GM23248 (cell line): Measurements from ENCODE around the gene UBE3A. TPM values are rescaled to one million over a fixed set of nuclear protein-coding genes. Genes with fewer than 3 reads are reported as not detected.

Source experiments
- DNase-seq: peaks from one replicate; pipeline ENCODE4 v3.0.0-alpha.2; 2015
- H2AFZ ChIP-seq: fragments of 200-600 bp; sonication (generic); 2 replicates; pipeline ENCODE4 v1.6.1; 2016; ENCODE audit warnings: antibody characterized with exemption
- H3F3A ChIP-seq: fragments of 200-600 bp; sonication (generic); 2 replicates; pipeline ENCODE4 v1.6.1; 2016; ENCODE audit warnings: mild to moderate bottlenecking, antibody characterized with exemption, mixed run types; ENCODE audit not compliant: insufficient read depth
- H3K27ac ChIP-seq: fragments of 200-600 bp; sonication (generic); 2 replicates; pipeline ENCODE4 v1.5.1; 2016; ENCODE audit warnings: mild to moderate bottlenecking
- H3K27me3 ChIP-seq: fragments of 200-600 bp; sonication (generic); replicated peaks from 2 replicates; pipeline ENCODE4 v1.6.1; 2016; ENCODE audit warnings: mild to moderate bottlenecking; ENCODE audit not compliant: insufficient read depth
- H3K36me3 ChIP-seq: fragments of 200-600 bp; sonication (generic); 2 replicates; pipeline ENCODE4 v1.6.1; 2016; ENCODE audit warnings: low read depth, mild to moderate bottlenecking
- H3K4me1 ChIP-seq: fragments of 200-600 bp; sonication (generic); 2 replicates; pipeline ENCODE4 v1.6.1; 2016; ENCODE audit warnings: mild to moderate bottlenecking; ENCODE audit not compliant: insufficient read depth
- H3K4me2 ChIP-seq: fragments of 200-600 bp; sonication (generic); one replicate; pipeline ENCODE4 v1.6.1; 2016; ENCODE audit warnings: mild to moderate bottlenecking; ENCODE audit not compliant: unreplicated experiment
- H3K4me3 ChIP-seq: fragments of 200-600 bp; sonication (generic); 2 replicates; pipeline ENCODE4 v1.5.1; 2016; ENCODE audit warnings: mild to moderate bottlenecking
- H3K79me2 ChIP-seq: fragments of 200-600 bp; sonication (generic); 2 replicates; pipeline ENCODE4 v1.6.1; 2016; ENCODE audit warnings: mild to moderate bottlenecking; ENCODE audit not compliant: insufficient read depth
- H3K9ac ChIP-seq: fragments of 200-600 bp; sonication (generic); 2 replicates; pipeline ENCODE4 v1.6.1; 2016; ENCODE audit warnings: mild to moderate bottlenecking
- H3K9me2 ChIP-seq: fragments of 200-600 bp; sonication (generic); 2 replicates; pipeline ENCODE4 v1.6.1; 2016; ENCODE audit warnings: mixed run types, mild to moderate bottlenecking, moderate library complexity; ENCODE audit not compliant: insufficient read depth
- H3K9me3 ChIP-seq: fragments of 200-600 bp; sonication (generic); one replicate; pipeline ENCODE4 v1.6.1; 2017; ENCODE audit warnings: low read depth
- H4K20me1 ChIP-seq: fragments of 200-600 bp; sonication (generic); 2 replicates; pipeline ENCODE4 v1.6.0; 2016; ENCODE audit not compliant: insufficient read depth
- EZH2 ChIP-seq: fragments of 200-600 bp; sonication (generic); IDR thresholded peaks from 2 replicates; pipeline ENCODE4 v1.6.1; 2018; ENCODE audit warnings: antibody characterized with exemption, mild to moderate bottlenecking; ENCODE audit not compliant: insufficient read depth, poor library complexity, severe bottlenecking
- EZH2phosphoT487 ChIP-seq: fragments of 200-600 bp; sonication (generic); IDR thresholded peaks from 2 replicates; pipeline ENCODE4 v1.6.1; 2018; ENCODE audit warnings: antibody characterized with exemption, moderate library complexity, mild to moderate bottlenecking, low read depth; ENCODE audit not compliant: insufficient read depth
- WGBS, 2 experiments: methylation state at CpG; one replicate each; pipeline ENCODE4 v1.1.6; 2015 to 2017; ENCODE audit warnings: low lambda C conversion rate in 2 of 2, low coverage in 1 of 2; ENCODE audit errors: missing lambda C conversion rate in 2 of 2; 5-methylcytosine and 5-hydroxymethylcytosine counted together
- in situ Hi-C: fragments of 300-500 bp; cut with MboI; formaldehyde crosslinking; loops from 2 replicates; pipeline ENCODE4 v1.15.0; 2020
- polyA plus RNA-seq: library from polyadenylated mRNA; unstranded; fragments of >200 nt; fragmentation: Nextera tagmentation; extraction: Ambion mirVana; gene quantifications from 2 replicates; pipeline ENCODE4 v1.2.1, GENCODE V29; 2016
- total RNA-seq: library from RNA; depleted of rRNA; stranded (reverse); fragments of >200 nt; shearing (Covaris generic); gene quantifications from 2 replicates; pipeline ENCODE4 v1.2.3, GENCODE V29; 2014

The UBE3A gene
- total and polyA plus RNA-seq, 2 experiments from 2014 or later = 55.4 to 68.0 TPM

GRCh38 chr15:25437777-25438600 lies 835 bp downstream of the UBE3A start:
- TF ChIP-seq EZH2 (no peak), EZH2phosphoT487 (no peak)
- in situ Hi-C loops = loop anchor here (10.0 kb wide), 1 partner anchor 103 kb away; no protein-coding TSS in a partner anchor
- 1% methylated on average over 17 to 27 of the region's 67 CpGs for WGBS, 2 experiments
- H3K4me1 ChIP-seq = peaks cover 30% of the 10 kb centered on the region
- H3K4me3 ChIP-seq = peak overlapping the region; percentile 96
- H3K9ac ChIP-seq = peak overlapping the region; percentile 99
- H3K27ac ChIP-seq = peak overlapping the region; percentile 93
- peak; percentile 85 for DNase-seq
- H3K9me3 ChIP-seq = no peaks in the 10 kb centered on the region
- H3K79me2 ChIP-seq = peaks cover 61% of the 10 kb centered on the region
- H2AFZ ChIP-seq = peak overlapping the region; percentile 89
- no peaks in the 10 kb centered on the region for H3K27me3 ChIP-seq
- peak overlapping the region; percentile 85 for H3K4me2 ChIP-seq
- H3K36me3 ChIP-seq = no peaks in the 10 kb centered on the region
- no peaks in the 10 kb centered on the region for H3F3A ChIP-seq
- no peaks in the 10 kb centered on the region for H3K9me2 ChIP-seq
- H4K20me1 ChIP-seq = peaks cover 22% of the 10 kb centered on the region; the same call in 1 of the 2 replicates

GRCh38 chr15:25436707-25437106 lies 2.1 kb downstream of the UBE3A start:
- Histone ChIP-seq H3K4me1 (peaks cover 30% of the 10 kb centered on the region), H3K9me2 (no peaks in the 10 kb centered on the region), H3F3A (peaks cover 10% of the 10 kb centered on the region), H4K20me1 (peaks cover 30% of the 10 kb centered on the region; the same call in 1 of the 2 replicates), H3K9ac (peak overlapping the region; percentile 99), H2AFZ (no peak overlapping the region), H3K4me3 (peak overlapping the region; percentile 96), H3K27ac (no peak overlapping the region), H3K9me3 (no peaks in the 10 kb centered on the region), H3K27me3 (no peaks in the 10 kb centered on the region), H3K79me2 (peaks cover 74% of the 10 kb centered on the region), H3K4me2 (peak overlapping the region; percentile 85), H3K36me3 (no peaks in the 10 kb centered on the region)
- TF ChIP-seq EZH2phosphoT487 (no peak), EZH2 (no peak)
- DNase-seq = no peak
- in situ Hi-C loops = loop anchor here (10.0 kb wide), 1 partner anchor 102 kb away; no protein-coding TSS in a partner anchor

- peaks cover 11% of the 10 kb centered on the region for H3F3A ChIP-seq
- no peaks in the 10 kb centered on the region for H3K27me3 ChIP-seq
- no peak overlapping the region for H3K27ac ChIP-seq
- H4K20me1 ChIP-seq = peaks cover 34% of the 10 kb centered on the region; the same call in 1 of the 2 replicates
- H3K9me3 ChIP-seq = no peaks in the 10 kb centered on the region
- TF ChIP-seq EZH2phosphoT487 = no peak
- no peak for TF ChIP-seq EZH2
- peak overlapping the region; percentile 99; the same call in 1 of the 2 replicates for H3K9ac ChIP-seq
- in situ Hi-C loops = loop anchor here (10.0 kb wide), 1 partner anchor 101 kb away; no protein-coding TSS in a partner anchor
- no peaks in the 10 kb centered on the region for H3K36me3 ChIP-seq
- H3K9me2 ChIP-seq = no peaks in the 10 kb centered on the region
- WGBS, 2 experiments = 78 to 80% methylated on average over 5 of the region's 5 CpGs
- H3K79me2 ChIP-seq = peaks cover 85% of the 10 kb centered on the region
- H3K4me2 ChIP-seq = no peak overlapping the region
- peaks cover 30% of the 10 kb centered on the region for H3K4me1 ChIP-seq
- DNase-seq = peak; percentile 16
- peak overlapping the region; percentile 96 for H3K4me3 ChIP-seq
- H2AFZ ChIP-seq = no peak overlapping the region
Observed at GRCh38 chr15:25435474-25436243, 3.2 kb downstream of the UBE3A start.

- Histone ChIP-seq H2AFZ (no peak overlapping the region), H3K79me2 (peaks cover 96% of the 10 kb centered on the region), H3K9me2 (no peaks in the 10 kb centered on the region), H3K4me3 (no peak overlapping the region), H3K4me1 (peaks cover 30% of the 10 kb centered on the region), H3K9me3 (no peaks in the 10 kb centered on the region), H3K9ac (no peak overlapping the region), H3K27me3 (no peaks in the 10 kb centered on the region), H4K20me1 (peaks cover 43% of the 10 kb centered on the region; the same call in 1 of the 2 replicates), H3F3A (peaks cover 11% of the 10 kb centered on the region), H3K36me3 (no peaks in the 10 kb centered on the region), H3K27ac (no peak overlapping the region), H3K4me2 (no peak overlapping the region)
- WGBS, 2 experiments = 85% methylated on average over 20 of the region's 20 CpGs
- in situ Hi-C loops = loop anchor here (10.0 kb wide), 1 partner anchor 98 kb away; no protein-coding TSS in a partner anchor
- peak; percentile 35 for DNase-seq
- TF ChIP-seq EZH2phosphoT487 = no peak
- no peak for TF ChIP-seq EZH2
Observed at GRCh38 chr15:25433118-25433865, 5.5 kb downstream of the UBE3A start.
